K562 (cell line): ENCODE data around the gene LAMA2. TPM values are rescaled to one million over a fixed set of nuclear protein-coding genes. Genes with fewer than 3 reads are reported as not detected.

Source experiments
- ATAC-seq: fragments of 200-7000 bp; cut with Tn5 transposase; 3 replicates; pipeline ENCODE4 v1.9.1; 2020; ENCODE audit warnings: moderate library complexity
- BruUV-seq: library from RNA; stranded (reverse); fragments of 400-500 nt; replicated peaks from 2 replicates; lab custom pipeline; 2021; lab: Mats Ljungman, UMichigan
- CTCF ChIA-PET: fragments of 300-600 bp; formaldehyde crosslinking; extraction: SDS; loops from one replicate; lab custom pipeline; 2021; ENCODE audit warnings: low intra/inter-chr PET ratio; lab: Yijun Ruan, JAX
- POLR2A ChIA-PET: fragments of 300-600, 350-650 bp; sonication (Branson Sonifier 250); formaldehyde crosslinking; extraction: SDS; loops from one replicate; lab custom pipeline; 2021; ENCODE audit warnings: antibody characterized with exemption, inconsistent platforms; lab: Yijun Ruan, JAX
- DNase-seq, 4 experiments: peaks; one replicate each; pipeline versions ENCODE4 v3.0.0 to v3.0.0-alpha.2; 2011 to 2018; ENCODE audit warnings: low spot score in 3 of 4, mixed read lengths in 3 of 4; ENCODE audit errors: extremely low read depth in 1 of 4
- FAIRE-seq: peaks from 2 replicates; lab custom pipeline; 2011; peaks lifted over from hg19 to GRCh38; lab: Jason Lieb, UNC
- H2AFZ ChIP-seq: 2 replicates; pipeline ENCODE4 v1.6.0; 2011; ENCODE audit warnings: low read depth, low read length, control low read depth, inconsistent platforms
- H3K27ac ChIP-seq: fragments of 200-600 bp; 3 replicates; pipeline ENCODE4 v1.8.0; 2011; ENCODE audit warnings: low read depth, mild to moderate bottlenecking, control low read depth, inconsistent platforms, low read length, moderate library complexity, mixed read lengths; ENCODE audit errors: extremely low read depth
- H3K27me3 ChIP-seq, 2 experiments: fragments of 300-600 bp in 1 of 2; 2 replicates in 1 of 2; 3 replicates in 1 of 2; pipeline versions ENCODE4 v1.6.0 to v1.8.0; 2011; ENCODE audit warnings: inconsistent platforms in 2 of 2, low read length in 2 of 2, mild to moderate bottlenecking in 1 of 2, mixed read lengths in 1 of 2, moderate library complexity in 1 of 2; ENCODE audit not compliant: control insufficient read depth in 2 of 2, insufficient read depth in 2 of 2
- H3K36me3 ChIP-seq: fragments of 300-600 bp; 3 replicates; pipeline ENCODE4 v1.8.0; 2011; ENCODE audit warnings: mild to moderate bottlenecking, low read length, inconsistent platforms; ENCODE audit not compliant: control insufficient read depth, insufficient read depth
- H3K4me1 ChIP-seq, 2 experiments: fragments of 200-600 bp in 1 of 2; replicated peaks in 1 of 2; 2 replicates in 1 of 2; 3 replicates in 1 of 2; pipeline versions ENCODE4 v1.5.1 to v1.8.0; 2011; ENCODE audit warnings: inconsistent platforms in 2 of 2, low read length in 2 of 2, mild to moderate bottlenecking in 1 of 2, mixed read lengths in 1 of 2, moderate library complexity in 1 of 2; ENCODE audit not compliant: control insufficient read depth in 2 of 2, insufficient read depth in 2 of 2
- H3K4me2 ChIP-seq: 2 replicates; pipeline ENCODE4 v1.6.1; 2011; ENCODE audit warnings: low read length, control low read depth, inconsistent platforms, mixed read lengths; ENCODE audit not compliant: insufficient read depth
- H3K4me3 ChIP-seq: fragments of 200-600 bp; sonication (generic), shearing (Covaris generic); 2 replicates; pipeline ENCODE4 v1.5.1; 2016; ENCODE audit warnings: control low read depth, inconsistent platforms
- H3K79me2 ChIP-seq: fragments of 200-600 bp; 3 replicates; pipeline ENCODE4 v1.8.0; 2011; ENCODE audit warnings: low read length, inconsistent platforms; ENCODE audit not compliant: control insufficient read depth, insufficient read depth
- H3K9ac ChIP-seq, 2 experiments: 2 replicates each; pipeline versions ENCODE4 v1.6.0 to v1.6.1; 2011; ENCODE audit warnings: low read depth in 2 of 2, low read length in 2 of 2, control low read depth in 1 of 2, inconsistent platforms in 1 of 2, mild to moderate bottlenecking in 1 of 2, mixed read lengths in 1 of 2; ENCODE audit not compliant: insufficient read depth in 1 of 2
- H3K9me1 ChIP-seq: one replicate; pipeline ENCODE4 v1.6.0; 2011; ENCODE audit warnings: inconsistent platforms, mild to moderate bottlenecking, low read length, moderate library complexity; ENCODE audit not compliant: control insufficient read depth, insufficient read depth
- H3K9me3 ChIP-seq: replicated peaks from 2 replicates; pipeline ENCODE4 v1.5.1; 2011; ENCODE audit warnings: low read depth, low read length, inconsistent platforms; ENCODE audit not compliant: control insufficient read depth, insufficient read depth
- H4K20me1 ChIP-seq: replicated peaks from 2 replicates; pipeline ENCODE4 v1.6.1; 2011; ENCODE audit warnings: low read length, inconsistent platforms, mixed read lengths; ENCODE audit not compliant: control insufficient read depth, insufficient read depth
- CLOCK ChIP-seq: fragments of 250-450 bp; sonication (Bioruptor Pico); IDR thresholded peaks from 2 replicates; pipeline ENCODE4 v1.4.0; 2020; ENCODE audit warnings: mild to moderate bottlenecking, moderate library complexity, borderline replicate concordance
- FOSL1 ChIP-seq: fragments of 200-800 bp; sonication (Bioruptor generic); conservative IDR thresholded peaks from 2 replicates; pipeline ENCODE4 v1.6.1; 2016; ENCODE audit warnings: missing genetic modification characterization, missing compliant biosample characterization
- L3MBTL2 ChIP-seq: fragments of 450-650 bp; IDR thresholded peaks from 2 replicates; pipeline ENCODE4 v1.6.1; 2016; ENCODE audit warnings: mild to moderate bottlenecking, moderate library complexity
- NCOA4 ChIP-seq: fragments of 450-650 bp; IDR thresholded peaks from 2 replicates; pipeline ENCODE4 v1.6.1; 2018; ENCODE audit warnings: mild to moderate bottlenecking; ENCODE audit not compliant: partially characterized antibody
- OTX1 ChIP-seq: fragments of 450-650 bp; formaldehyde crosslinking; IDR thresholded peaks from 2 replicates; pipeline ENCODE4 v1.4.0; 2022; ENCODE audit warnings: mild to moderate bottlenecking
- PBX2 ChIP-seq, 2 experiments: IDR thresholded peaks in 1 of 2; conservative IDR thresholded peaks in 1 of 2; 2 replicates each; pipeline ENCODE4 v1.6.1; 2016; ENCODE audit warnings: low read depth in 2 of 2, mild to moderate bottlenecking in 1 of 2, missing compliant biosample characterization in 1 of 2, missing genetic modification characterization in 1 of 2, moderate library complexity in 1 of 2
- RBM39 ChIP-seq: fragments of 200-400 bp; formaldehyde crosslinking; optimal IDR thresholded peaks from 2 replicates; pipeline ENCODE3; 2018; ENCODE audit warnings: low read depth, low read length
- SMARCC2 ChIP-seq: fragments of 450-650 bp; IDR thresholded peaks from 2 replicates; pipeline ENCODE4 v1.6.1; 2017; ENCODE audit warnings: antibody characterized with exemption, moderate library complexity, mild to moderate bottlenecking, low read depth
- ZBTB7A ChIP-seq: IDR thresholded peaks from 2 replicates; pipeline ENCODE4 v1.6.1; 2011; ENCODE audit warnings: low read depth, mild to moderate bottlenecking, low read length, moderate library complexity, borderline replicate concordance; ENCODE audit not compliant: control insufficient read depth
- WGBS: fragments of 100-300 bp; shearing (Covaris generic); methylation state at CpG from one replicate; pipeline ENCODE4 v1.1.6; 2016; ENCODE audit warnings: low coverage, mixed read lengths; ENCODE audit not compliant: insufficient coverage; ENCODE audit errors: missing lambda C conversion rate; 5-methylcytosine and 5-hydroxymethylcytosine counted together
- in situ Hi-C: fragments of 300-500 bp; cut with MboI; formaldehyde crosslinking; loops from 4 replicates; pipeline ENCODE4 v1.15.0; 2018; ENCODE audit warnings: inconsistent platforms, mixed read lengths
- intact Hi-C: fragments of 100-400 bp; cut with micrococcal nuclease; formaldehyde crosslinking; loops from 2 replicates; pipeline ENCODE4 v1.14.2; 2022
- polyA plus RNA-seq, 8 experiments: library from polyadenylated mRNA; depleted of rRNA in 4 of 8; stranded (reverse) in 5 of 8; unstranded in 3 of 8; fragments of >200 nt; fragmentation: Nextera tagmentation in 2 of 8; fragmentation: Illumina TruSeq in 1 of 8; extraction: Ambion mirVana in 2 of 8; extraction: Trizol in 1 of 8; gene quantifications; 2 replicates each; pipeline versions ENCODE4 v1.2.1 to v1.2.3, GENCODE V29; 2011 to 2014; ENCODE audit warnings: inconsistent platforms in 1 of 8, missing spikeins in 1 of 8
- total RNA-seq, 7 experiments: library from RNA; depleted of rRNA in 6 of 7; stranded (reverse); fragments of >200 nt in 6 of 7; fragmentation: Illumina TruSeq in 2 of 7; extraction: Trizol in 2 of 7; gene quantifications; 2 replicates each; pipeline versions ENCODE4 v1.2.1 to v1.2.3, GENCODE V29; 2011 to 2021; ENCODE audit warnings: low replicate concordance in 1 of 7

Gene LAMA2
- total and polyA plus RNA-seq, 9 of the 15 experiments (the other 6 are each of a cell fraction or from before 2014, with no cell fraction given) = 0.04 to 1.5 (median 0.36) TPM

- no peaks in the 10 kb centered on the region for H3K79me2 ChIP-seq
- POLR2A ChIA-PET = no interaction called here
- H3K4me2 ChIP-seq = no peak overlapping the region
- H2AFZ ChIP-seq = no peak overlapping the region
- H3K4me1 ChIP-seq = no peaks in the 10 kb centered on the region
- H3K9me1 ChIP-seq = no peaks in the 10 kb centered on the region
- no peak overlapping the region for H3K9ac ChIP-seq
- BruUV-seq = no TSS peak
- no peak for FAIRE-seq
- no peaks in the 10 kb centered on the region for H3K27me3 ChIP-seq
- no peaks in the 10 kb centered on the region for H3K36me3 ChIP-seq
- no peak for ATAC-seq
- TF ChIP-seq FOSL1 (tag) (no peak), NCOA4 (no peak), SMARCC2 (no peak), L3MBTL2 (no peak), CLOCK (CRISPR knock-in tag) (no peak), RBM39 (no peak), PBX2 (CRISPR knock-in tag; IDR thresholded peaks at IDR 0.05; ENCODE audit: low read depth) (no peak), PBX2 (tag; conservative IDR thresholded peaks at IDR 0.05; ENCODE audit: low read depth) (no peak), ZBTB7A (no peak), OTX1 (CRISPR knock-in tag) (no peak)
- no peak overlapping the region for H3K27ac ChIP-seq
- CTCF ChIA-PET = no interaction called here
- no peak overlapping the region for H3K4me3 ChIP-seq
- 0% methylated on average over 1 of the region's 1 CpG for WGBS
- H4K20me1 ChIP-seq = no peaks in the 10 kb centered on the region
- no peak for DNase-seq
- intact Hi-C loops = no loop called here
- H3K9me3 ChIP-seq = no peaks in the 10 kb centered on the region; the same call in 1 of the 2 replicates
- in situ Hi-C loops = no loop called here
Observed at GRCh38 chr6:129141499-129141898, 258.6 kb downstream of the LAMA2 start.
